Uterus (tissue), 4 donors: ENCODE data around the gene MDC1. TPM values are rescaled to one million over a fixed set of nuclear protein-coding genes. Genes with fewer than 3 reads are reported as not detected.

Source experiments
- DNase-seq, 2 donors: peaks; one replicate each; pipeline ENCODE4 v3.0.0-alpha.2; 2019 to 2020
- H3K27ac ChIP-seq, 2 donors: fragments of 200-600 bp; sonication (generic); 1 replicate in 1 of 2; 2 replicates in 1 of 2; pipeline ENCODE4 v1.5.1; 2016 to 2018
- H3K27me3 ChIP-seq, 2 donors: fragments of 200-600 bp; sonication (generic); one replicate each; pipeline ENCODE4 v1.5.1; 2018 to 2019; ENCODE audit warnings: control low read depth in 1 of 2
- H3K36me3 ChIP-seq, 2 donors: fragments of 200-600 bp; sonication (generic); one replicate each; pipeline ENCODE4 v1.5.1; 2019; ENCODE audit warnings: control low read depth in 1 of 2
- H3K4me1 ChIP-seq, 2 donors: fragments of 200-600 bp; sonication (generic); one replicate each; pipeline ENCODE4 v1.5.1; 2018 to 2019; ENCODE audit warnings: control low read depth in 1 of 2
- H3K4me3 ChIP-seq, 2 donors: fragments of 200-600 bp; sonication (generic); 1 replicate in 1 of 2; 2 replicates in 1 of 2; pipeline ENCODE4 v1.5.1; 2018 to 2019; ENCODE audit warnings: mild to moderate bottlenecking in 1 of 2
- H3K9me3 ChIP-seq, 2 donors: fragments of 200-600 bp; sonication (generic); one replicate each; pipeline ENCODE4 v1.5.1; 2019; ENCODE audit warnings: control low read depth in 1 of 2
- POLR2A ChIP-seq, 2 donors: fragments of 450-650 bp; IDR thresholded peaks; one replicate each; pipeline ENCODE4 v1.6.1; 2016; ENCODE audit warnings: antibody characterized with exemption in 2 of 2, mild to moderate bottlenecking in 1 of 2, moderate library complexity in 1 of 2
- intact Hi-C: fragments of 100-400 bp; cut with DNase I; formaldehyde crosslinking; loops from one replicate; pipeline ENCODE4 v1.15.1; 2023; ENCODE audit warnings: low total_unique reads
- small RNA-seq: library from RNA; depleted of rRNA; stranded (forward); fragments of <200 nt; gene quantifications from one replicate; pipeline ENCODE3, GENCODE V24; 2016
- total RNA-seq, 4 donors: library from RNA; depleted of rRNA in 3 of 4; stranded (reverse); fragments of >200 nt in 3 of 4; gene quantifications; one replicate each; pipeline versions ENCODE4 v1.1.0 to v1.2.4, GENCODE V29; 2014 to 2023
- TF ChIP-seq, protein P1 (sequence below), 4 experiments: fragments of 200-600 bp in 2 of 4; fragments of 450-650 bp in 2 of 4; sonication (generic) in 2 of 4; IDR thresholded peaks; one replicate each; pipeline ENCODE4 v1.5.1; 2016 to 2019; ENCODE audit warnings: antibody characterized with exemption in 4 of 4, mild to moderate bottlenecking in 2 of 4, moderate library complexity in 1 of 4
- donor health status: DM: yes; HTN: yes; CAD: no.

Gene MDC1
- total RNA-seq, 4 donors from 2014 or later = 3.1 to 61.9 (median 10.2) TPM

DNA sequence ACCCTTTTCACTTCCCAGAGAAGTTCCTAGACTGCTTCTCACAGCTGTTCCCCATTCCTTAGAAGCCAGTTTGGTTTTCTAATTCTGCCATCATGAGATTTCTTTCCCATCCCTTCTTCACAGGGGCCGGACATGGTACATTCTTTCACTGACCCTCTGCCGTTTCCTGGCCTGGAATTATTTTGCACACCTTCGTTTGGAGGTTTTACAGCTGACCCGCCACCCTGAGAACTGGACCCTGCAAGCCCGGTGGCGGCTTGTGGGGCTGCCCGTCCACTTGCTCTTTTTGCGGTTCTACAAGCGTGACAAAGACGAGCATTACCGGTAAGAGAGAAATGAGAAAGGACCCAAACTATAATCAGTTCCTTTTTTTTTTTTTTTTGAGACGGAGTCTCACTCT lies 65.9 kb downstream of the MDC1 start:
- TF ChIP-seq, protein P1, sequence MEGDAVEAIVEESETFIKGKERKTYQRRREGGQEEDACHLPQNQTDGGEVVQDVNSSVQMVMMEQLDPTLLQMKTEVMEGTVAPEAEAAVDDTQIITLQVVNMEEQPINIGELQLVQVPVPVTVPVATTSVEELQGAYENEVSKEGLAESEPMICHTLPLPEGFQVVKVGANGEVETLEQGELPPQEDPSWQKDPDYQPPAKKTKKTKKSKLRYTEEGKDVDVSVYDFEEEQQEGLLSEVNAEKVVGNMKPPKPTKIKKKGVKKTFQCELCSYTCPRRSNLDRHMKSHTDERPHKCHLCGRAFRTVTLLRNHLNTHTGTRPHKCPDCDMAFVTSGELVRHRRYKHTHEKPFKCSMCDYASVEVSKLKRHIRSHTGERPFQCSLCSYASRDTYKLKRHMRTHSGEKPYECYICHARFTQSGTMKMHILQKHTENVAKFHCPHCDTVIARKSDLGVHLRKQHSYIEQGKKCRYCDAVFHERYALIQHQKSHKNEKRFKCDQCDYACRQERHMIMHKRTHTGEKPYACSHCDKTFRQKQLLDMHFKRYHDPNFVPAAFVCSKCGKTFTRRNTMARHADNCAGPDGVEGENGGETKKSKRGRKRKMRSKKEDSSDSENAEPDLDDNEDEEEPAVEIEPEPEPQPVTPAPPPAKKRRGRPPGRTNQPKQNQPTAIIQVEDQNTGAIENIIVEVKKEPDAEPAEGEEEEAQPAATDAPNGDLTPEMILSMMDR (IDR thresholded peaks at IDR 0.05) = no peak
- TF ChIP-seq POLR2A (IDR thresholded peaks at IDR 0.05) = no peak
- no peaks in the 10 kb centered on the region for H3K36me3 ChIP-seq
- no peak for DNase-seq
- no peaks in the 10 kb centered on the region for H3K27me3 ChIP-seq
- intact Hi-C loops = no loop called here
- peaks cover 4 to 6% of the 10 kb centered on the region in 2 donors for H3K4me1 ChIP-seq
- no peaks in the 10 kb centered on the region for H3K9me3 ChIP-seq
- H3K27ac ChIP-seq = no peak overlapping the region
- no peak overlapping the region for H3K4me3 ChIP-seq

Small RNA genes within 50 kb of the gene (small RNA-seq; reads per million reads assigned to genes)
- gene RF00019 (not detected), gene RN7SL353P (not detected)

Other genes with a start within 250 kb of the MDC1 start
- gene HLA-E, start 227.8 kb downstream of the MDC1 start, total RNA-seq = 100 to 1,000 TPM; 207 to 628 (median 416) TPM
- gene GNL1, start 160.8 kb downstream of the MDC1 start, total RNA-seq = 100 to 1,000 TPM in 2 of 4 donors, 10 to 100 TPM in 1, 1 to 10 TPM in 1; 7.2 to 150 (median 79.5) TPM
- gene PRR3, start 160.0 kb downstream of the MDC1 start, total RNA-seq = 10 to 100 TPM in 2 of 4 donors, 1 to 10 TPM in 2; 4.4 to 23.0 (median 16.2) TPM
- gene ABCF1, start 145.8 kb downstream of the MDC1 start, total RNA-seq = 10 to 100 TPM; 17.4 to 48.6 (median 28.9) TPM
- gene PPP1R10, start 100.0 kb downstream of the MDC1 start, total RNA-seq = 10 to 100 TPM; 24.1 to 86.0 (median 40.2) TPM
- 10 to 100 TPM; 15.1 to 45.5 (median 36.7) TPM for gene MRPS18B, start 99.4 kb downstream of the MDC1 start, total RNA-seq
- 10 to 100 TPM in 2 of 4 donors, 1 to 10 TPM in 1, not detected in 1; 8.5 to 10.2 (median 10.1) TPM for gene ATAT1, start 90.4 kb downstream of the MDC1 start, total RNA-seq
- gene C6orf136, start 70.1 kb downstream of the MDC1 start, total RNA-seq = 10 to 100 TPM in 1 of 4 donors, 1 to 10 TPM in 3; 5.6 to 22.2 (median 7.7) TPM
- 10 to 100 TPM in 2 of 4 donors, 1 to 10 TPM in 2; 3.2 to 31.8 (median 16.3) TPM for gene DHX16, start 44.3 kb downstream of the MDC1 start, total RNA-seq
- gene PPP1R18, start 30.6 kb downstream of the MDC1 start, total RNA-seq = 100 to 1,000 TPM in 1 of 4 donors, 10 to 100 TPM in 3; 15.4 to 114 (median 18.2) TPM
- gene NRM, start 26.3 kb downstream of the MDC1 start, total RNA-seq = 10 to 100 TPM in 1 of 4 donors, 1 to 10 TPM in 2, under 1 TPM in 1; 0.59 to 29.3 (median 5.4) TPM
- 100 to 1,000 TPM; 130 to 426 (median 290) TPM for gene TUBB, start 3.1 kb upstream of the MDC1 start, total RNA-seq
- gene FLOT1, start 25.4 kb upstream of the MDC1 start, total RNA-seq = 100 to 1,000 TPM in 1 of 4 donors, 10 to 100 TPM in 3; 47.1 to 155 (median 64.6) TPM
- 10 to 100 TPM in 2 of 4 donors, 1 to 10 TPM in 1, under 1 TPM in 1; 0.88 to 23.8 (median 10.4) TPM for gene IER3, start 27.3 kb upstream of the MDC1 start, total RNA-seq
- gene DDR1, start 167.2 kb upstream of the MDC1 start, total RNA-seq = 10 to 100 TPM in 2 of 4 donors, 1 to 10 TPM in 2; 2.1 to 74.1 (median 30.3) TPM
- 10 to 100 TPM in 3 of 4 donors, not detected in 1; 27.4 to 96.6 (median 65.2) TPM for gene GTF2H4, start 190.9 kb upstream of the MDC1 start, total RNA-seq
- 10 to 100 TPM; 12.6 to 34.2 (median 22.4) TPM for gene VARS2, start 197.0 kb upstream of the MDC1 start, total RNA-seq
- gene SFTA2, start 214.9 kb upstream of the MDC1 start, total RNA-seq = 1 to 10 TPM in 1 of 4 donors, not detected in 3; 1.1 TPM
- gene MUCL3, start 223.7 kb upstream of the MDC1 start, total RNA-seq = under 1 TPM in 1 of 4 donors, not detected in 3; under 0.01 TPM